ENCODE results near the gene RHOG. TPM values are rescaled to one million over a fixed set of nuclear protein-coding genes. Genes with fewer than 3 reads are reported as not detected.
"Not testable (repeated sequence)": the region's sequence is repeated elsewhere in the genome, so short reads cannot be mapped to it uniquely, and the experiment has no call there.

The RHOG gene
- total RNA-seq, 1 donor from 2014 or later: 8.1 TPM

DNA sequence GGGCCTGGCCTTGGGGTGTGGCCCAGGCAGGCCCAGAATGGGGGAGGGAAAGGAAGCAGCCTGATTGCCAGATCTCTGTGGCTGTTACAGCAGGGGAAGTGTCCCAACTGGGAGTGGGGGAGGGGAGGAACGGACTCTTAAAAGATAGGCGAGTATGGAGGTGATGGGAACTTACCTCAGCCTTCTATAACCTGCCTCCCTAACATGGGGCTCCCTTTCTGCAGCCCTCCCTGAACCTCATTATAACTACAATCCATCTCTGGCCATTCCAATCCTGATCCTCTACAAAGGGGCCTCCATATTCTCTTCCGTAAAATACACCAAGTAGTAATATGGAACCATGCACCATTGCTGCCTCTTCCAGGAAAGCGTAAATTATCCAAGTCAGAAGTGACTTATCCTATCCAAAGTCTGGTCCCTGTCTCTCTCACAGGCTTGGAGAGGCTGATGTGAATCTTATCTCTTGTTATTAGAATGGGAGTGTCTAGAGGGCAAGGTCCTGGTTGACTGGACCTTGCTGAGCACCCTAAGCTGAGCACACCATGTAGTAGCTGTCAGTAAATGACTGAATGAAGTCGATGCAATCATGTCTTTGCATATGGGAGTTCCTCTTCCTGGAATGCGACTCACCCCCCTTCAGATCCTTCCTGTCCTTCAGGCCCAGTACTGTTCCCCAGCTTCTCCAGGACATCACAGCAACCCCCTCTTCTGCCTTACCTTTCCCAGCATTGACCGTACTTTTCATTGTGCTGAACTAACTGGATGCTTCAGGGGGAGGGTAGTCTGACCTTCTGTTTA, 5.9 kb downstream of the RHOG start:
- peak in 1 of 2 donors; percentile 24 for DNase-seq (ENCODE audit: low read depth in 2 of 2)

DNA sequence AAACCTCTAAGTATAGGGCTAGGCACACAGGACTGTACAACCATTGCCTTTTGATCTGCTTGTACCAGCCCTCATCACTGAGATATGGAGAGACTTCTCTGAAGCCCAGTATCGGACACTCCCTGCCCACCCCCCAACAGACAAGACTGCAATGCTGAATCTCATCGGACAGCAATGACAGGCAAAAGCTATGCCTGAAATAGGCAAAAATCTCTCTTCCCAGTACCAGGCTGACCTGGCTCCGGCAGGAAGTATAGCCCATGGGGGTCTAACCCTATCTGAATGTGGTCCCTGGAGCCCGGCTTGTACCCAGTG, 6.5 kb downstream of the RHOG start:
- DNase-seq (ENCODE audit: low read depth in 2 of 2): no peak

DNA sequence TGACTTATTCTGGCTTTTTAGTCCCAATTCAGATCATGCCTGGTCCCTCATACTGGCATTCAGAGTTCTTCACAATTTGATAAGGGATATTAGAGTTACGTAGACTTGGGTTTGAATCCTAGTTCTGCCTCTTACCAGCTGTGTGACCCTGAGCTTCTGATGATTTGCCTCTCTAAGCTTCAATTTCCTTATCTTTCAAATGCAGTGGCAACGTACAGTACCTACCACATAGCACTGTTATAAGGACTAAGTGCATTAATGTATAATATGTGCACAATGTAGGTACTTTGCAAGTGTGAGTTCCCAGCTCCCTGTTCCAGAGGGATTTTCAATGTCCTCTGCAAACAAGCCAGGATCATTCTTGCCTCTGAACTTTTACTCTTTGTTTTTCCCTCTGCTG, 7.3 kb downstream of the RHOG start:
- no peak for DNase-seq (ENCODE audit: low read depth in 2 of 2)

DNA sequence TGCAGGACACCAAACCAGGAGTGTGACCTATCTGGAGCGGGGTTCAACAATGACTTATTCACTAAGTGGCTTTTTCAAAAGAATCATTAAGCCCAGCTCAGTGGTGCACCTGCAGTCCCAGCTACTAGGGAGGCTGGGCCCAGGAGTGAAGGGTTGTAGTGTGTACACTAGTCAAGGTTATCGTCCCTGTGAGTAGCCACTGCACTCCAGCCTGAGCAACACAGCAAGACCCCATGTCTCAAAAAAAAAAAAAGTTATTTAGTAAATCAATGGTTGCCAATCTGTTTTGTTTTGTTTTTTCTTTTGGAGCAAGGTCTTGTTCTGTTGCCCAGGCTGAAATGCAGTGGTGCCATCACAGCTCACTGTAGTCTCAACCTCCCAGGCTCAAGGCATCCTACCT, 7.9 kb downstream of the RHOG start:
- no peak for DNase-seq (ENCODE audit: low read depth in 2 of 2)

DNA sequence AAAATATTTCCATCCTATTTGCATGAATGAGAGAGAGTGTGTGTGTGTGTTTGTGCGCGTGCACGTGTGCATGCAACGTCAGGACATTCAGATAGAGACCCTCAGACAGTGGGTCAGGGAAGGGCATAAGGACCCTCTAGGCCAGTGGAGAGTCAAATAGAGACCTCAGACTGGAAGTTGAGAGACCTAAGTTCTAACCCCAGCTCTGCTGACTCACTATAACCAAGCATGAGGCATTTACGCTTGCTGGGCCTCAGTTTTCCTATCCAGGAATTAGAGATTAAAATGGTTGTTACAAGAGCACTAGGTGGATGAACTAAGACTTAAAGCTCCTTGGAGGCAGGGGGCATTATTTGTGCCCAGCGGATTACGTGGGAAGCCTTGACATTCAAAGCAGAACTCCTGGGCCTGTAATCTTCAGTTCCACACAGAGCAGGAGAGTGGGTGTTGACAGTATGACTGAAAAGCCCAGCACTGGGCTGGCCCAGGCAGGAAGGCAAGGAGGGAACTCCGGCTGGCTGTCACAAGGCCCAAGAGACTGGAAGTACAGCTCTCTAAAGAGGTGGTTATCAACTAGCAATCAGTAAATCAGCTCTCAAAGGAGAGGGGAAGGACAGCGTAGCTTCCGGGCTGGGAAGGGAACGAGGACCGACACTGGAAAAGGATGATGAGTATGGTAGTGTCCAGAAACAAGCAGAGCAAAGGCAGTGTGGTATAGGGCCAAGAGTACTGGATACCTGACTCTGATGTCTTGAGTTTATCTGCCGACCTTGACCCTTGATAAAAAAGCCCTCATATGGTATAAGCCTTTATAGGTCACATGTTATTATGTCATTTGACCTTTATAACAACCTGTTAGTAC, 9.2 kb downstream of the RHOG start:
- no peak for DNase-seq (ENCODE audit: low read depth in 2 of 2)

DNA sequence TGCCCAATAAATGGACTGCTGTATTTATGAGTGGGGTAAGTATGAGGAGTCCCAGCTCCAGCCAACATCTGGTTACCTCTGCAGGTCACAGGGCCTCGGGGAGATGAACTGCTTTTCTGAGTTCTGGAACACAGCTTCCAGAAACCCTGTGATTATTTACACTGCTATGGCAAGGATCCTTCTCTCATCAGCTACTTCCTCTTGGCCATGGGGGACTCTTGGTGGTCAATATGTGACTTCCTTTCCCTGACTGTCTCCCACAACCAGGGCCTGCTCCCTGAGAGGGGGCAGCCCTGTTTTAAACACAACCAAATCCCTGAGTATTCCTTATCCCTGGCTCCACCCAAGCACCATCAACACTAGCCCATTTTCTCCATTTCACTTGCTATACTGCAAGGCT, 10.0 kb downstream of the RHOG start:
- no peak for DNase-seq (ENCODE audit: low read depth in 2 of 2)

DNA sequence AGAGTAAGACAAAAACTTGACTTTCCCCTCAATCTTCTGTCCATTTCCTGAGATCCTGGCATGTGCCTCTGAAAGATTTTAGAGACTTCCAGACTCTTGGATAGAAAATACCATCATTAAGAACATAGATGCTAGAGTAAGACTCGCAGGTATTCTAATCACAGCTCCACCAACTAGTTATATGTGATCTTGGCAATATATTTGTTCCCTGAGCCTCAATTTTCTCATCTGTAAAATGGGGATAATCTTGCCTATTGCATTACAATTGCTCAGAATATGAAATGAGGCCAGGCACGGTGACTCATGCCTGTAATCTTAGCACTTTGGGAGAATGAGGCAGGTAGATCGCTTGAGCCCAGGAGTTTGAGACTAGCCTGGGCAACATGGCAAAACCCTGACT, 10.7 kb downstream of the RHOG start:
- DNase-seq (ENCODE audit: low read depth in 2 of 2): no peak

DNA sequence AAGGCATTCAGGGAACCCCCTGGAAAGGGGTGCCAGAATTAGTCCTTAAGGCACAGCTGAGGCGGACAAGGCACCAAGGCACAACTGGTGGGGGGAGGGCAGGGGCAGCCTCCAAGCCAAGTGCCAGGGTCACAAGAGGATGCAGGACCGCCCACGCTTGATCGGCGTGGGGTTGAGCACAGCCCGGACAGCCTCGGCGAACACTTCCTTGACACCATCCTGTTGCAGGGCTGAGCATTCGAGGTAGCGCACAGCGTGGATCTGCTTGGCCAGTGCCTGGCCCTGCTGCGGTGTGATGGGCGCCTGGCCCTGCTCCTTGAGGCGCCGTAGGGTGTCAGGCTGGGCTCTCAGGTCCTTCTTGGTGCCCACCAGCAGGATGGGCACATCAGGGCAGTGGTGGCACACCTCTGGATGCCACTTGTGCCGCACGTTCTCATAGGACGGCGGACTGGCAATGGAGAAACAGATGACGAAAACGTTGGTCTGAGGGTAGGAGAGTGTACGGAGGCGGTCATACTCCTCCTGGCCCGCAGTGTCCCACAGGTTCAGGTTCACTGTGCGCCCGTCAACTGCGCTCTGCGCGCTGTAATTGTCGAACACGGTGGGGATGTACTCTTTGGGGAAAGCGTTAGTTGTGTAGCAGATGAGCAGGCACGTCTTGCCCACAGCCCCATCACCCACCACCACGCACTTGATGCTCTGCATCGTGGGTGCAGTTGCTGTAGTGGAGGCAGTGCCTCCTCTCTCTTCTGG, 13.1 kb downstream of the RHOG start:
- no peak for DNase-seq (ENCODE audit: low read depth in 2 of 2)

DNA sequence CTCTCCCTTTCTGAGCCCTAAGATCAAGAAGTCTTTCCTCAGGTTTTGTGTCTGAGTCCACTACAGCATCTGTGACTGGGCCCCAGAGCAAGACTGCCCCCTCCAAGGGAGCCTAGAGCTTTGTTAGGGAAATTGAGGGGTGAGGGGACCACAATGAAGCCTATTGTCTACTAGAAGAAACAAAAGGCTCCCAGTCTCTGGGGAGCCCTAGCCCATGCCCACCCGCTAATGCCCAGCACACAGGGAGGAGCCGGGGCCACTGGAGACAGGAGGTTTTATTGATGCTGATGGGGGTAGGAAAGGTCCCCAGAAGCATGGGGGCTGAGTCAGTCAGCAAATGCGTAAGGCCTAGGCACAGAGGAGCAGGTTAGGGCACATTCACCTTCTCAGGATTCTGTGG, 14.0 kb downstream of the RHOG start:
- no peak for DNase-seq (ENCODE audit: low read depth in 2 of 2)

DNA sequence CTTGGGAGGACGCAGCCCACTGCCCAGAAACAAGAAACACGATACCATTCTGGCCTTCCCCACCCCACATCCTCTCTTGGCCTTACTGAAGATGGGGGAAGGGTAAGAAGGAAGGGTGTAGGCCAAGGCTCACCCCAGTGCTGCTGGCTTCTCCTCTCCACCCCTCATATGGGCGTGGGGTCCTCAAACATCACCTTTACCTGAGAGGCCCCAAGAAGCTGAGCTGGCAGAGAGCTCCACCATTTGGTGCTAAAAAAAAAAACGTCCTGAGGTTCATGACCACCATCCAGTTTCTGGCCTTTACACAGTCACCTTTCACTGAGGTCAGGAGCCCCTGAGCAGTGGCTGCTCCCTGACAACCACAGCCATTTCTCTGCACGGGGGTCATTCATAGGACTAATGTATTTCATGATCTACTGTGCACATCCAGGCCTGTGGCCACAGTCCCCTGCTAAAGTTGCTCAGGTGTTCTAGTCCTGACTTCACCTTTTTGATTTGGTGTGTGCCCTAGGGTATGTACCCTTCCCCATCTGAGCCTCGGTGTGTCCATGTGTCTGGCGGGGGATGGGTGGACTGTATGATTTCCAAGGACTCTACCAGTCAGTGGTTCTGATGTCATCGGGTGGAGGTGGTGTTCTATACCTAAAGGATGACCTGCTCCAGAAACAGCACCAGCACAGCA, 15.1 kb downstream of the RHOG start:
- DNase-seq (ENCODE audit: low read depth in 2 of 2): no peak

DNA sequence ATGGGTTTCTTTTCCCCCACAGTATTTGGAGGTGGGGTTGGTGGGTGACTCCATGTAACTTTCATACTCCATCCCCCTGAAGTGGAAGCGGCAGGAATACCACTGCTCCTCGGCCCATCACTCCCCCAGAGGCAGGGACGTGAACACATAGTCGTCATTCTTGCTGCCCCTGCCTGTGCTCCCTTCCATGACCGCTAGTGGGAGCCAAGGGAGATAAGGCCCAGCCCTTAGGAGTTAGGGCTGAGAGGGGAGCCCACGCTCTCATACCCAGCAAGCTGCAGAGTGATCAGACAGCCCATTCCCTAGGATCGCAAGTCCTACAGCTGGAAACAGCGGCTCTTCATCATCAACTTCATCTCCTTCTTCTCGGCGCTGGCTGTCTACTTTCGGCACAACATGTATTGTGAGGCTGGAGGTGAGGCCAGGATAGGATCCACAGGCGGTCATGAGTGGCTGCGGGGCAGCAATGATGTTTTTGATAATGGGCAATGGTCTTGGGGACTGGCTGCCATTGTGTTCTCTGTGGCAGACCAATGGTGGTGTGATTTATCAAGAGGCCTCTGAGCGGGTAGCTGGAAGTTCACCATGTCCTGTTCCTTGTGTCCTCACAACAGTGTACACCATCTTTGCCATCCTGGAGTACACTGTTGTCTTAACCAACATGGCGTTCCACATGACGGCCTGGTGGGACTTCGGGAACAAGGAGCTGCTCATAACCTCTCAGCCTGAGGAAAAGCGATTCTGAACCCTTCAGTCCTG, 15.9 kb downstream of the RHOG start:
- peak in 1 of 2 donors; percentile 61 for DNase-seq (ENCODE audit: low read depth in 2 of 2)

DNA sequence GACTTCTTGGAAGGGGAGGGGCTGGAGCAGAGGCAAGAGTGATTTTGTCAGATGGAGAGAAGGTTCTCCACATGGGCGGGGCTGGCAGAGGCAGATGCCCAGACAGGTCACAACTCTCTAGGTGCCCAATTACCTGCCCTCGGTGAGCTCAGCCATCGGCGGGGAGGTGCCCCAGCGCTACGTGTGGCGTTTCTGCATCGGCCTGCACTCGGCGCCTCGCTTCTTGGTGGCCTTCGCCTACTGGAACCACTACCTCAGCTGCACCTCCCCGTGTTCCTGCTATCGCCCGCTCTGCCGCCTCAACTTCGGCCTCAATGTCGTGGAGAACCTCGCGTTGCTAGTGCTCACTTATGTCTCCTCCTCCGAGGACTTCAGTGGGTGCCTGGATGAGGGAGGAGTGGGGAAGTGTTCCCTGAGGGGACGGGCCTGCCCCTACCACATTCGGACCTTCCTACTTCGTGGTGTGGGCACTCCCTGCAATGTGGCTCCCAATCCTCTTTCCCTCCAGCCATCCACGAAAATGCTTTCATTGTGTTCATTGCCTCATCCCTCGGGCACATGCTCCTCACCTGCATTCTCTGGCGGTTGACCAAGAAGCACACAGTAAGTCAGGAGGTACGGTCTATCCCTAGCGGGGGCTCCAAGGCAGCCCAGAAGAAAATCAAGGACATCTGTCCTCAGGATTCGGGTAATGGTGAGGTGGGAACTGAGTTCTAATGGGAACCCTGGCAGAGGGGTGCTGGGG, 16.8 kb downstream of the RHOG start:
- DNase-seq (ENCODE audit: low read depth in 2 of 2): no peak

DNA sequence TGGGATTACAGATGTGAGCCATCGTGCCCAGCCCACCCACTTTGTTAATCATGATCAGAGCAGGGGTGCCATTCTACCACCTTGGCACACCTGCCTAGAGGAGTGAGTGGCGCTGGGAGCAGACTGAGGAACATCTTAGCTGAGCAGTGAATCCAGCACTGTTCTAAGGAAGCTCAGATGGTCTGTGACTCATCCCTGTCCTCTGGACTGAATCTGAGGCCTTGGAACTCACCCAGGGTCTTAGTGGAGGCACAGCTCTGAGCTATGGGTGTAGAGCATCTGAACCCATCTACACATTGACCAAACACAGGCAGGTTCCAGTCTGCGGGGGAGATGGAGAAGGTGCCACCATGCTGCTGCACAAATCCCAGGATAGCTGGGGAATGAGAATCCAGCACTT, 17.5 kb downstream of the RHOG start:
- DNase-seq (ENCODE audit: low read depth in 2 of 2): no peak

DNA sequence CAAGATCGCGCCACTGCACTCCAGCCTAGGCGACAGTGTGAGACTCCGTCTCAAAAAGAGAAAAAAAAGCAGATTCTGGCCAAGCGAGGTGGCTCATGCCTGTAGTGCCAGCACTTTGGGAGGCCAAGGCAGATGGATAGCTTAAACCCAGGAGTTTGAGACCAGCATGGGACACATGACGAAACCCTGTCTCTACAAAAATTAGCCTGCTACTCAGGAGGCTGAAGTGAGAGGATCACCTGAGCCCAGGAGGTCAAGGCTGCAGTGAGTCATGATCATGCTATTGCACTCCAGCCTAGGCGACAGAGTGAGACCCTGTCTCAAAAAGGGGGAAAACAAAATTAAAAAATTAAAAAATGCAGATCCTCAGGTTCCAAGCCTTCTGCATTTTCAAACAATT, 18.4 kb downstream of the RHOG start:
- DNase-seq (ENCODE audit: low read depth in 2 of 2): no peak

DNA sequence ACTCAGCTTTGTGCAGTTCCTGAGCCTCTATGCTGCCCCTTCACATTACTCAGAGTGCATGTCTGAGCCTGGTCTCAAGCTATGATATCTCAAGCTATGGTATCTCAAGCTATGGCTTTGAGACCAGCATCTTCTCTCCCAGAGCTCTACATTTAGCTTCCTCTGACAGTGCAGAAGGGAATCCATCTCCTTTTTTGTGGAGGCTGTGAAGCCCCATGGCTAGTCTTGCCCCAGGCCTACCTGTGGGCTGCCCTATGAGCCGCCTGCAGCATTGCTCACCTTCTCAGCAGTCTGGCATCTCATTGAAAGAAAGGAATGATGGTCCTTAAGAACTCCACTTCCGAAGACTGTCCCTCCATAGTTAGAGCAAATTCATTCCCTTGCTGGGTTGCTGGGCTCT, 19.8 kb downstream of the RHOG start:
- DNase-seq (ENCODE audit: low read depth in 2 of 2): no peak

DNA sequence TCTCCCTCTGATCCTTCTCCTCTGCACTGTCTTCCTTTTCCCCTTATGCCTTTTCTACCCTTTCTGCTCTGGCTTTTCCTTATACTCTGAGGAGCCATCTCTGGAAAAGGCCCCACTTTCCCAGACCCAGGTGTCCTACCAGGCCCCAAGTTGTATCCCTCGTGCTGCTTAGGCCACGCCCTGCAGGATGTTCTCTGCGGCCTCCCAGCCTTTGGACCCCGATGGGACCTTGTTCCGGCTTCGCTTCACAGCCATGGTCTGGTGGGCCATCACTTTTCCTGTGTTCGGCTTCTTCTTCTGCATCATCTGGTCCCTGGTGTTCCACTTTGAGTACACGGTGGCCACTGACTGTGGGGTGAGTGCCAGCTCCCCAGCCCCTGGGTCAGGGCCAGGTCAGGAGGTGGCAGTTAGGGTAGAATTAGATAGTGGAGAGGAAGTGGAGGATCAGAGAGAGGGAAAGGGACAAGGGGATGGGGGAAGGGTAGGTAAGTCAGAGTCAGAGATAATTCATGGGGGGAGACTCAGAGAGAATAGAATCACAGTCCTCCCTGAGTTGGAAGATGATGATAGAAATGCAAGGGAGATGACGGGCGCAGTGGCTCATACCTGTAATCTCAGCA, 23.5 kb downstream of the RHOG start:
- DNase-seq (ENCODE audit: low read depth in 2 of 2): no peak

DNA sequence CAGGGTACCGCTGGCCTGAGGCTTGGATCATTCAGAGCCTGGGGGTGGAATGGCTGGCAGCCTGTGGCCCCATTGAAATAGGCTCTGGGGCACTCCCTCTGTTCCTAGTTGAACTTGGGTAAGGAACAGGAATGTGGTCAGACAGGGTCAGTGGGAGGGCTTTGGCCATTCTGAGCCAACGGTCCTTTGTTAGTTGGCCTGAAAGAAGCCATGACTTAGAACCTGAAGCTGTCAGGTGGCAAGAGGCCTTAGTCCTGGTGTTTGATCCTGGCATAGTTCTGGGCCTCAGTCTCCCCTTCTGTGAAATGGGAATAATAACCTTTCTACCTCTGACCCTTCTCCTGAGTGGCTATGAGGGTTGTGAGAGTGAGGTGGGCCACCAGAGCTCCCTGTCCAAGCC, 24.1 kb downstream of the RHOG start:
- no peak for DNase-seq (ENCODE audit: low read depth in 2 of 2)

DNA sequence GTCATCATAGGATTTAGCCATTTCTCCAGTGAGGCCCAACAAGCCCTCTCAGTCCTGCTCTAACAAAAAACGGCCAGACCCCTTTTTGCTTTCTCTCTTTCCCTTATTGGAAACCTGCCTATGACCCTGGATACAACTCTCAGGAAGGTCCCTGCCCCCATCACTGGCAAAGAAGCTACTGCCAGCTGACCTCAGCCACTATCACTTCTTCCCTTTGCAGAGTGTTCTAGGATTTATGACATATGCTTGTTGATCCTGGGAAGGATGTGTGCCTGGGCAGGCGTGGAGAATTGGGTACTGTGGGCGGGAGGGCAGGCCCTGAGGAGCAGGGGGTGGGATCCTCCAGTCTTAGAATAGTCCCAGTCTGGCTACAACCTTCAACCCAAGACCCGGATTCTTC, 24.9 kb downstream of the RHOG start:
- DNase-seq (ENCODE audit: low read depth in 2 of 2): no peak

DNA sequence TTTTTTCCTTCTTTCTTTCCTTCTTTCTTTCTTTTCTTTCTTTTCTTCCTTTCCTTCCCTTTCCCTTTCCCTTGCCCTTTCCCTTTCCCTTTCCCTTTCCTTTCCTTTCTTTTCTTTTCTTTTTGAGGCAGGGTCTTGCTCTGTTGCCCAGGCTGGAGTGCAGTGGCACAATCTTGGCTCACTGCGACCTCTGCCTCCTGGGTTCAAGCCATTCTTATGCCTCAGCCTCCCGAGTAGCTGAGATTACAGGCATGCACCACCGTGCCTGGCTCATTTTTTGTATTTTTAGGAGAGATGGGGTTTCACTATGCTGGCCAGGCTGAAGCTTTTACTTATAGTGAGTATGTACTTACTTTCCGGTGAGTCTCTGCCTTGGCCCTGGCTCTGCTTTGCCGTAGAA, 25.9 kb downstream of the RHOG start:
- DNase-seq (ENCODE audit: low read depth in 2 of 2): not testable (repeated sequence)

DNA sequence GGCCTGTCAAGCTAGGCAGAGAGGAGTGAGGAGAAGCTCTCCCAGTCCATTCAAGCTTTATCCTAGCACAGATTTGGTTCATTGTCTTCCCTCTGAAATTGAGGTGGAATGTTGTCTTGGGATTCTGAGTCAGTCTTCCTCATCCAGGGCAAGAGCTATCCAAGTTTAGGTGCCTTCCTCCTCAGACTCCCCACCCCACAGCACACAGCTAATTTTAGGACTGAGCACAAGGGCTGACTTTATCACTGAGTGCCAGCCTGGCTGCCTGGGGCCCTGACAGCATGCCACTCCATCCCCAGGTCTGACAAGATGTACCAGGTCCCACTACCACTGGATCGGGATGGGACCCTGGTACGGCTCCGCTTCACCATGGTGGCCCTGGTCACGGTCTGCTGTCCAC, 29.8 kb downstream of the RHOG start:
- DNase-seq (ENCODE audit: low read depth in 2 of 2): no peak
